K562 treated with DMSO at 1 percent for 48 hours (cell line): Measurements from ENCODE around the gene TAS2R8. TPM values are rescaled to one million over a fixed set of nuclear protein-coding genes. Genes with fewer than 3 reads are reported as not detected.

Experiments
- total RNA-seq: library from RNA; unstranded; fragments of 300-600 nt; gene quantifications from 2 replicates; pipeline ENCODE4 v1.2.3, GENCODE V29; 2022; ENCODE audit warnings: low replicate concordance; ENCODE audit errors: extremely low read depth

Gene TAS2R8
- total RNA-seq, result not detected in 2 replicates

GRCh38 chr12:10807186-10807585, at the start of gene TAS2R8:
TAS2R8 (minus strand) TSS chr12:10807286; CDS start chr12:10806980, 306 bp downstream.

GRCh38 chr12:10849425-10849878, 42.4 kb upstream of the TAS2R8 start, which contains the start of gene PRR4:
PRR4 (minus strand) TSS chr12:10849475; CDS start chr12:10849437, 38 bp downstream.

GRCh38 chr12:10826258-10826657, 19.2 kb upstream of the TAS2R8 start, which contains the start of gene TAS2R10:
TAS2R10 (minus strand) TSS chr12:10826358; CDS start chr12:10826269, 89 bp downstream.

GRCh38 chr12:10810068-10810467, 3.0 kb upstream of the TAS2R8 start, which contains the start of gene TAS2R9:
TAS2R9 (minus strand) TSS chr12:10810168; CDS start chr12:10810075, 93 bp downstream.

GRCh38 chr12:10802587-10802986, 4.5 kb downstream of the TAS2R8 start, which contains the start of gene TAS2R7:
TAS2R7 (minus strand) TSS chr12:10802627; CDS start chr12:10802570, 57 bp downstream.

Other genes with a start within 250 kb of the TAS2R8 start
- not detected in 2 replicates for gene MAGOHB, start 193.7 kb downstream of the TAS2R8 start, total RNA-seq
- gene STYK1, start 133.2 kb downstream of the TAS2R8 start, total RNA-seq, result not detected in 2 replicates
- gene YBX3, start 84.0 kb downstream of the TAS2R8 start, total RNA-seq, result not detected in 2 replicates
- gene TAS2R7, start 4.7 kb downstream of the TAS2R8 start, total RNA-seq, result not detected in 2 replicates
- not detected in 2 replicates for gene TAS2R9, start 2.9 kb upstream of the TAS2R8 start, total RNA-seq
- not detected in 2 replicates for gene TAS2R10, start 19.1 kb upstream of the TAS2R8 start, total RNA-seq
- gene PRR4, start 42.2 kb upstream of the TAS2R8 start, total RNA-seq, result not detected in 2 replicates
- gene PRH1, start 77.0 kb upstream of the TAS2R8 start, total RNA-seq, result not detected in 2 replicates
- gene TAS2R13, start 102.3 kb upstream of the TAS2R8 start, total RNA-seq, result not detected in 2 replicates
- not detected in 2 replicates for gene PRH2, start 122.0 kb upstream of the TAS2R8 start, total RNA-seq
- not detected in 2 replicates for gene TAS2R14, start 132.0 kb upstream of the TAS2R8 start, total RNA-seq
- not detected in 2 replicates for gene TAS2R50, start 179.6 kb upstream of the TAS2R8 start, total RNA-seq
- gene TAS2R20, start 191.0 kb upstream of the TAS2R8 start, total RNA-seq, result not detected in 2 replicates
- not detected in 2 replicates for gene TAS2R19, start 215.3 kb upstream of the TAS2R8 start, total RNA-seq
- not detected in 2 replicates for gene TAS2R31, start 224.1 kb upstream of the TAS2R8 start, total RNA-seq